Measurements from ENCODE around the gene GLIPR2. TPM values are rescaled to one million over a fixed set of nuclear protein-coding genes. Genes with fewer than 3 reads are reported as not detected.

GLIPR2 gene
- total RNA-seq, 4 donors from 2014 or later: 51.3 to 84.9 (median 59.6) TPM

DNA sequence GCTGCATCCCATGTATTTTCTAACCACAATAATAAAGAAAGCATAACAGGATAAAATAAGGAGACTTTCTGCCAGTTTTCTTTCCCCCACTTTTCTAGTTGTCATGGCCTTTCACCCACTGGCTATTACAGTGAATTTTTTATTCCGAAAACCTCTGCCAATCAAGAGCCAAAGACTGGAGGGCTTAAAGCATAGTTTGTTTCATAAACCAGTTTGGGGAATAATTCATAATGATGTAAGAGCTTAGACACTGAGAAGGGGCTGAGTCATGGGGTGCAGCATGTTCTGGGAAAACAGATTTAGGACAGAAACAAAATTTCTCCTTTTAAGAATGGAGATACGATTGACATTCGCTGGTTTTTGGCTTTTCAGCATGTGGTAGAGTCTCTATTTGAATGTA is 4.4 kb upstream of the GLIPR2 start:
- WGBS: 74% methylated on average over 3 of the region's 3 CpGs
- Histone ChIP-seq H3K4me1 (peaks cover 9 to 17% (median 13%) of the 10 kb centered on the region in 4 donors), H3K27ac (replicated peaks in 1 of 4) (peak overlapping the region in 2 of 4 donors; percentile 27 to 59), H3K36me3 (no peaks in the 10 kb centered on the region), H3K9me3 (no peaks in the 10 kb centered on the region), H3K4me3 (no peak overlapping the region), H3K27me3 (no peaks in the 10 kb centered on the region)
- intact Hi-C loops (cut with DNase I): loop anchor here (5.0 kb wide), 1 partner anchor 35 kb away; the partner anchor contains the start of gene CCIN
- no peak for DNase-seq (ENCODE audit: extremely low spot score)
- TF ChIP-seq EP300 (IDR thresholded peaks at IDR 0.05) (no peak), POLR2AphosphoS5 (IDR thresholded peaks at IDR 0.05) (no peak), POLR2A (IDR thresholded peaks at IDR 0.05; ENCODE audit: low read depth) (no peak)
- TF ChIP-seq, protein P1, sequence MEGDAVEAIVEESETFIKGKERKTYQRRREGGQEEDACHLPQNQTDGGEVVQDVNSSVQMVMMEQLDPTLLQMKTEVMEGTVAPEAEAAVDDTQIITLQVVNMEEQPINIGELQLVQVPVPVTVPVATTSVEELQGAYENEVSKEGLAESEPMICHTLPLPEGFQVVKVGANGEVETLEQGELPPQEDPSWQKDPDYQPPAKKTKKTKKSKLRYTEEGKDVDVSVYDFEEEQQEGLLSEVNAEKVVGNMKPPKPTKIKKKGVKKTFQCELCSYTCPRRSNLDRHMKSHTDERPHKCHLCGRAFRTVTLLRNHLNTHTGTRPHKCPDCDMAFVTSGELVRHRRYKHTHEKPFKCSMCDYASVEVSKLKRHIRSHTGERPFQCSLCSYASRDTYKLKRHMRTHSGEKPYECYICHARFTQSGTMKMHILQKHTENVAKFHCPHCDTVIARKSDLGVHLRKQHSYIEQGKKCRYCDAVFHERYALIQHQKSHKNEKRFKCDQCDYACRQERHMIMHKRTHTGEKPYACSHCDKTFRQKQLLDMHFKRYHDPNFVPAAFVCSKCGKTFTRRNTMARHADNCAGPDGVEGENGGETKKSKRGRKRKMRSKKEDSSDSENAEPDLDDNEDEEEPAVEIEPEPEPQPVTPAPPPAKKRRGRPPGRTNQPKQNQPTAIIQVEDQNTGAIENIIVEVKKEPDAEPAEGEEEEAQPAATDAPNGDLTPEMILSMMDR (IDR thresholded peaks at IDR 0.05): no peak

DNA sequence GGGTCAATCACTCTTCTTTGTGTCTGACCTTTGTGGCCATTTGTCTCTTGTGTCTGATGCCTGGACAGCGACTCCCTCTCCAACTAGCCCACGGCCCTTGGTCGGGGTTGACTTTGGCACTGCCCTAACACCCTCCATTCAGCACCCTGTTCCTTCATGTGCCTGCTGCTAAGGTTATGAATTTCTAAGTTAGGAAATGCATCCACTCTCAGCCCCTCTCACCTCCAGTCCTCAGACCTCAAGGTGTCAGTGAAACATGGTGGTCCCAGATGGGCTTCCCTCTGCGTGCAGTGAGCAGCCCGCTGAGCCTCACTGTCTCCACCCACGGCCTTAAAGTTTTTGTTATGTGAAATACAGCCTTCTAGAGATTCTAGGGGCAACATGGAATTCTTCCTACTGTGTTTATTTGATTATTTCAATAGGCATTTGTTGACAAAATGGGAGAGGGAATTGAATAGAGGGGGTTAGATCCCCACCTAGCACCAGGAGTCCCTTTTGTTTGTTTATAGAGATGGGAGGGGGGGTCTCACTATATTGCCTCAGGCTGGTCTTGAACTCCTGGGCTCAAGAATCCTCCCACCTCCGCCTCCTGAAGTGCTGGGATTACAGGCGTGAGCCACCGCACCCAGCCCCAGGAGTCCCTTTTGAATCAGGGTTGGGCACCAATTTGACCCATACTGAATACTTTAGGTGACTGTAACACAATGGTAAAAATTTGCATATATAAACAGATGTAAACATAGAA is 1.6 kb upstream of the GLIPR2 start:
- Histone ChIP-seq H3K4me1 (peaks cover 19 to 45% (median 40%) of the 10 kb centered on the region in 4 donors), H3K27me3 (no peaks in the 10 kb centered on the region), H3K36me3 (no peaks in the 10 kb centered on the region), H3K4me3 (no peak overlapping the region), H3K9me3 (no peaks in the 10 kb centered on the region), H3K27ac (replicated peaks in 1 of 4) (no peak overlapping the region)
- WGBS: 88% methylated on average over 9 of the region's 9 CpGs
- intact Hi-C loops (cut with DNase I): loop anchor here (5.0 kb wide), 2 partner anchors 32 to 33 kb away; partner anchors contain the start of gene CCIN
- DNase-seq (ENCODE audit: extremely low spot score): no peak
- TF ChIP-seq, protein P1 (IDR thresholded peaks at IDR 0.05): no peak
- TF ChIP-seq POLR2A (IDR thresholded peaks at IDR 0.05; ENCODE audit: low read depth): no peak
- no peak for TF ChIP-seq POLR2AphosphoS5 (IDR thresholded peaks at IDR 0.05)
- TF ChIP-seq EP300 (IDR thresholded peaks at IDR 0.05): no peak

DNA sequence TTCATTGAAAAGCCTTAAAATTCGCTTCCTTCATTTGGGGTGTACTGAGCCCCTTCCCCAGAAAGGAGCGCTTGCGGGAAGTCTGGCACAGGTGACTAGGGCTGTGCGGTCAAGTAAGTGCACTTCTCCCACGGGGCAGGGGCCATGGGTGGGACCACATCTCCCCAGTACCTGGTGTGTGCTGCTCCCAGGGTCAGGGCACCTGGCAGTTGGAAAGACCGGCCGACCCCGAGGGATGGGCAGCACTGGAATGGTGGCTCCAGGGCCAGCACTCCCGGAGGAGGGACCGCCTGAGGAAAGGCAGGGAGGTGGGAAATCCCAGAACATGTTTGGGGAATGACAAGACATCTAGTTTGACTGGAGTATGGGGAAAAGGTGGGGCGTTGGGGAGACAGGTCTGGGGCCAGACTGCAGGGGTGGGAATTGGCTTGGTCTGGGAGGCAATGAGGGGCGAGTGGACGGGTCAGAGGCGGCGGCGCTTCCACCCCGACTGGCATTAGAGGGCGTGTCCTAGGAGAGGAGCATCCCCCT is 727 bp upstream of the GLIPR2 start:
- Histone ChIP-seq H3K4me1 (peaks cover 19 to 54% (median 48%) of the 10 kb centered on the region in 4 donors), H3K27ac (replicated peaks in 1 of 4) (peak overlapping the region; percentile 90 to 94 (median 92)), H3K4me3 (peak overlapping the region; percentile 83 to 99 (median 86)), H3K36me3 (no peaks in the 10 kb centered on the region), H3K9me3 (no peaks in the 10 kb centered on the region), H3K27me3 (no peaks in the 10 kb centered on the region)
- intact Hi-C loops (cut with DNase I): loop anchor here (5.0 kb wide), 1 partner anchor 34 kb away; no protein-coding TSS in a partner anchor
- WGBS: 20% methylated on average over 18 of the region's 18 CpGs
- TF ChIP-seq EP300 (IDR thresholded peaks at IDR 0.05) (no peak), POLR2AphosphoS5 (IDR thresholded peaks at IDR 0.05) (no peak), POLR2A (IDR thresholded peaks at IDR 0.05; ENCODE audit: low read depth) (no peak)
- TF ChIP-seq, protein P1 (IDR thresholded peaks at IDR 0.05): no peak
- DNase-seq (ENCODE audit: extremely low spot score): no peak

DNA sequence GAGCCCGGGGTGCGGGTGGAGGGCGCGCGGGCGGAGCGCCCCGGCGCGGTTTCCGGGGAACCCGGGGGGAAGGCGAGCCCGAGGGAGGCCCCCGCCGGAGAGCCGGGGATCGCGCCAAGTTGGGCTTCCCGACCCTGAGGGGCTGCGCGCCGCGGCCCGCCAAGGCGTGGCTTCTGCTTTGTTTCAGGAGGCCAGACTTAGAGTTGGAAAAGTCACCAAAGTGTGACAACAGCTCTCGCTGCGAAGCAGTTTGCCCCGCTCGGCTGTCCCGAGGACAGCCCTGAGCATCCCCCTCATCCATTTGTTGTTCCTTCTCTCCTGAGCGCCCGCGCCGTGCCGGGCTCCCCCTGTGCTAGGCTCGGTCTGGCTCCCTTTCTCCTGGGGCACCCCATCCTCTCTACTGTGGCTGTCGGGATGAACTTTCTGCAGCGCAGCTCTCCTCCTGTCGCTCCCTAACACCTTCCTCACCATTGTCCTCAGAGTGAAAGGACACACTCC is 410 bp downstream of the GLIPR2 start:
- H3K4me1 ChIP-seq: peaks cover 28 to 65% (median 60%) of the 10 kb centered on the region in 4 donors
- no peaks in the 10 kb centered on the region for H3K9me3 ChIP-seq
- no peaks in the 10 kb centered on the region for H3K27me3 ChIP-seq
- DNase-seq (ENCODE audit: extremely low spot score): no peak
- intact Hi-C loops (cut with DNase I): loop anchor here (5.0 kb wide), 1 partner anchor 35 kb away; no protein-coding TSS in a partner anchor
- peak overlapping the region; percentile 90 to 94 (median 92) for H3K27ac ChIP-seq (replicated peaks in 1 of 4)
- H3K36me3 ChIP-seq: no peaks in the 10 kb centered on the region
- WGBS: 0% methylated on average over 12 of the region's 40 CpGs
- no peak for TF ChIP-seq POLR2A (IDR thresholded peaks at IDR 0.05; ENCODE audit: low read depth)
- TF ChIP-seq POLR2AphosphoS5 (IDR thresholded peaks at IDR 0.05): no peak
- no peak for TF ChIP-seq EP300 (IDR thresholded peaks at IDR 0.05)
- TF ChIP-seq, protein P1 (IDR thresholded peaks at IDR 0.05): no peak
- peak overlapping the region; percentile 83 to 99 (median 86) for H3K4me3 ChIP-seq
